Non-pigmented ciliary epithelial cell (primary cell): ENCODE data around the gene CAPN13.

Source experiments
- DNase-seq: peaks from one replicate; pipeline ENCODE4 v3.0.0-alpha.2; 2010; ENCODE audit warnings: low read depth

CAPN13 gene, protein sequence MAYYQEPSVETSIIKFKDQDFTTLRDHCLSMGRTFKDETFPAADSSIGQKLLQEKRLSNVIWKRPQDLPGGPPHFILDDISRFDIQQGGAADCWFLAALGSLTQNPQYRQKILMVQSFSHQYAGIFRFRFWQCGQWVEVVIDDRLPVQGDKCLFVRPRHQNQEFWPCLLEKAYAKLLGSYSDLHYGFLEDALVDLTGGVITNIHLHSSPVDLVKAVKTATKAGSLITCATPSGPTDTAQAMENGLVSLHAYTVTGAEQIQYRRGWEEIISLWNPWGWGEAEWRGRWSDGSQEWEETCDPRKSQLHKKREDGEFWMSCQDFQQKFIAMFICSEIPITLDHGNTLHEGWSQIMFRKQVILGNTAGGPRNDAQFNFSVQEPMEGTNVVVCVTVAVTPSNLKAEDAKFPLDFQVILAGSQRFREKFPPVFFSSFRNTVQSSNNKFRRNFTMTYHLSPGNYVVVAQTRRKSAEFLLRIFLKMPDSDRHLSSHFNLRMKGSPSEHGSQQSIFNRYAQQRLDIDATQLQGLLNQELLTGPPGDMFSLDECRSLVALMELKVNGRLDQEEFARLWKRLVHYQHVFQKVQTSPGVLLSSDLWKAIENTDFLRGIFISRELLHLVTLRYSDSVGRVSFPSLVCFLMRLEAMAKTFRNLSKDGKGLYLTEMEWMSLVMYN

DNA sequence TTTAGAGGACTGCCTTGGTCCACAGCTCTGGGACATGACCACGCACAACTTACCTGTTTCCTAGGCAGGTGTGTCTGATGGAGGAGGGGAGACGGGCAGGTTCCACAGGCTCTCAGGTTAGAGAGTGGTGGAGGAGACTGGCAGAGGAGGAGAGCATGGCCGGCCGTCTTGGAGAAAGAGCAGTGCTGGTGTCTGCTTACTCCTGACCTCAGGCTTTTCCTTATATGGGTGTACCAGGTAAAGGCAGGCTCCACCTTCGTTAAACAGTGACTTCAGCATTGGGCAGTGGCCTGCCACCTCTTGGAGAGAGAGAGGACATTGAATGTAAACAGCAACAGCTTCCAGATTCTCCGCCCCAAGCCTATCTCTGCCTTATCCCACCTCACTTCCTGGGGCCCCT is at the start of gene CAPN13:
TSS of gene CAPN13 (minus strand) at position 198 of the 400 bp plus-strand sequence. CDS start 20,121 bp downstream, outside the sequence.
- no peak for DNase-seq

DNA sequence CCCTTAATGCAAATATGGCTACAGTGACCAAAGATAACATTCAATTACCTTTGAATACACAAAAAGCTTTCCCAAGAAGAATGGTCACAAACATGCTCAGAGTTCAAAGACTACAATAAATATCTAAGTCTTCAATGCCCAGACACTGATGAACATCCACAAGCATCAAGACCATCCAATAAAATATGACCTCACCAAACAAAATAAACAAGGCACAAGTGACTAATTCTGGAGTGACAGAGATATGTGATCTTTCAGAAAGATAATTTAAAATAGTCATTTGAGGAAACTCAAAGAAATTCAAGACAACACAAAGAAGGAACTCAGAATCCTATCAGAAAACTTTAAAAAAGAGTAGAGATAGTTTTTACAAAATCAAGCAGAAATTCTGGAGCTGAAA is 40.6 kb upstream of the CAPN13 start:
- no peak for DNase-seq

DNA sequence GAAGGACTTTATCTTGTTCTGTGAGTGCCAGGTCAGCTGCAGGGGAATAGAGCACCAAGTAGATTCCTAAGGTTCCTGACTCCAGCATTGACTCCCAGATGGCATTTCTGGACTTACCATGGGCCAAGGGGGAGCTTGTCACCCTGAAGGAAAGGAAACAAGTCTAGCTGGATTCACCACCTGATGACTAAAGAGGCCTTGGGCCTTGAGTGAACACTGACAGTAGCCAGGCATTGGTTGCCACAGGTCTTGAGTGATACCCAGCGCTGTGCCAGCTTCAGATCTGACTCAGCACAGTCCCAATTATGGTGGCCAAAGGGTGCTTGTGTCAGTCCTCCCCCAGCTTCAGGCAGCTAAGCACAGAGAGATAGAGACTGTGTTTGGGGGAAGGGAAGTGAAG is 40.1 kb upstream of the CAPN13 start:
- no peak for DNase-seq

DNA sequence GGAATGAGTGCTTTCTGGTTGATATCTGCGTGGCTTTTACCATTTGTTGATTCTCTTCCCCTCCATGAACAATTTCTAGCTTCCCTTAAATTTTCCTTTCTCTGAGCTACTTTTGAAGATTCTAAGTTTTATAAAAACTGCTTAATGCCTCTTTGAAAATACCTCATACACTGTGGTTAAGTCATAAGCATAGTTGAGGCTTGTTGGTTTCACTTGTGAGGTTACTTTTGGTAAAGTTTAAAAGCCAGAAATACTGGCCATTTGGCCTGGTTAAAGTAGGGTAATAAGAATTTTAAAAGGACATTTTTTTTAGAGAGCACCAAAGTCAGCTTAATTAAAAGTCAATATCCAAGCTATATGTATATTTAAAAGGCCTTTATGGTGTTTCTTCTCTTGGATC is 21.3 kb upstream of the CAPN13 start:
- no peak for DNase-seq

DNA sequence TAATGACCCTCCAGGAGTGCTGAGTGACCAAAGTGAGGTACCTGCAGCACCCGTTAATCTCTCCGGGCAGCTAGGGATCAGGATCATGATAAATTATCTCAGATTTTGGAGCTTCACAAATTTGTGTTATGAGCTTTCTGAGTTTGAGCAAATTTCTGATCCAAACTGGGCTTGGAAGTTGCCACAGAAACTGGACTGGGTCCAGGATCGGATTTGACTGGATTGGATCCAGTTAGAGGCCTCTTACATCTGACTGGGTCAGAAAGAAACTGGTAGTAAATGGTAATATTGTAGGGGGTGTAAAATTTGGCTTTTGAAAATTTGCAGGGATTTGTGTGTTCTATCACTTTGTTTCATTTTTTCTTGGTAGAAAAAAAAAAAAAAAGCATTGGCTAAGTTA is 19.7 kb upstream of the CAPN13 start:
- DNase-seq = no peak

DNA sequence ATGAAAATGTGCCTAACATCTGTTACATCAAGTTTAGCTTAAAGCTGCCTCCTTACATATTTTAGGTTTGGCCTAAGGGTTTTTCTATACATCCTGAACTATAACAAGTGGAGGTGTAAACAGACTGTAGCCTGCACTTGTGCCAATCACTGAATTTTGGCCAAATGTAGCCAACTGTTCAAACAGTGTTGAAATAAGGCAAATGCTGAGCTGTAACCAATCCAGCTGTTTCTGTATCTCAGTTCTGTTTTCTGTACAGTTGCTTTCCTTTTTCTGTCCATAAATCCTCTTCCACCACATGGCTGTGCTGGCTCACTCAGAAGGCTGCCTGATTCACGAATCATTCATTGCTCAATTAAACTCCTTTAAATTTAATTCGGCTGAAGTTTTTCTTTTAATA is 19.2 kb upstream of the CAPN13 start:
- no peak for DNase-seq

DNA sequence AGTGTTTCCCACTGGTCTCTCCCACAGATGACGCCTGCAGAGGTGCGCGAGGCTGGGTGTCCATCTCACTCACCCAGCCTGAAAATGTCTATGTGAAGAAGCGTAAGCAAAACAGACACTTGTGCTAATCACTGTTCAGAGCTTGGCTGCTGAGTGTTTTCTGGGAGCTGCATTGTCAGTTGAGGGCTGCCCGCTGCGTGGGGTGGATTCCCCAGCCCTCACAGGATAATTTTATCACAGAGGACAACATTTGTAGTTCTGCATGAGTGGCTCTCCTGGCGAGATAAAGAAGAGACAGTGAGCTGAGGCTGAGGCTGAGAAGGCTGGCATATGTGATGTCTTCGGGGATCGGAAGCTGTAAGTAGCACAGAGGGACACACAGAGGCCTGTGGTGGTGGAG is 16.2 kb upstream of the CAPN13 start:
- no peak for DNase-seq

DNA sequence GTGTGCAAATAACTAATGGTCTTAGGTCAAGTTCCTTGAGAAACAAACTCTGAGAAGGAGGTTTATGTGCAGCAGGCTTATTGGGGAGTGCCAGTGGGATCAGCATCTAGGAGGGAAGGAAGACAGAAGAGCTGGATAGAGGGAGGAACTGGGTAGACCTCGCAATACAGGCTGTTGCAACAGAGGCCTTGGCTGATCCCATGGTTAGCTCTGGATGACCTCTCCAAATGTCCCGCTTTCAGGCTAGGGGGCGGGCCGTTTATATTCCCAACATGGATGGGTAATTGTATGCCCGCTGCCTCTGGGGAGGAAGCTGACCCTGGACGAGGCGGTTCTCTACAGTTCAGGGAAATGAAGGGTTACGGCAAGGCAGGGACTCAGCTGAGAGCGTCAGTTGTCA is 14.7 kb upstream of the CAPN13 start:
- DNase-seq = no peak

DNA sequence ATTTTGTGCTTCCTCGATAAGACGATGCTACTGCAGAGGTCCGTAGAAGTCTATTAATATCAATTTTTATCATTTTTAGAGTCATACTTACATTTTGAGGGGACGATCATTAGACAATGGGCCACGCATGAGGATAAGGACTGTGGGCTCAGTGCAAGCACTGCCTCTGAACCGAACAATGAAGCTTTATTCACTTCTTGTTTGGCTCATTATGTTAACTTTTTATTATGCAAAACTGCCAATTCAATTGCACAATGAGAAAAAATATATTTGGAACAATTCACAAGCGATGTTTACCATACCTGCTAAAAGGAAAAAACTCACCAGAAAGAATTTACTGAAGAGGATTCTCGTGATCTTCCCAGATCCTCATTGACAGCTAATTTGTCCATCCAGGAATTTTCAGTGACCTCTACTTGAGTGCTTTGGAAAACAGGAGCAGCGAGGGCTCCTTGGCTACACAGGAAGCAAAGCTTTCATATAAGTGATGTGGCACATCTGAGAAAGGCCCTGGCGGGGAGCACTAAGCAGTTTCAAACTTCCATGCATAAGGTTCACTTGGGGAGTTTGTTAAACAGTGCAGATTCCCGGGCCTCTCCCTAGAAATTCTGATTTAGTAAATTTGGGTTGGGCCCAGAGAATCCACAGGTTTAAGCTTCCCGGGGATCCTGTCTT is 13.3 kb upstream of the CAPN13 start:
- DNase-seq = no peak

DNA sequence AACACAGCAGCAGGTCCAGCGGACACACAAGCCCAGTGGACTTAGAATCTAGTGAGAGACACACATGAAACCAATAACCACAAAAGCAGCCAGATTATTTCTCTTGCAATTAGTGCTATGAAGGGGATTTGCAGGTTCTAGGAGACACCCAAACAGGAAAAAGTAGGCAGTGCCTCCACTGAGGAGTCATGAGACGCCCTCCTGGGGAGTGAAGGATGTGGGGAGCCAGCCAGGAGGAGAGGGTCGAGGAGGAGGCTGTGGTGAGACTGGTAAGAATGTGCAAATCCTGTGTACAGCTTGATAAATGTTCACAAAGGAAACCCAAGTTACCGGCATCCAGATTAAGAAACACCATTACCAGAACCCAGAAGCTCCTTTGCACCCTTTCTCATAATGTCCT is 2.7 kb upstream of the CAPN13 start:
- no peak for DNase-seq

DNA sequence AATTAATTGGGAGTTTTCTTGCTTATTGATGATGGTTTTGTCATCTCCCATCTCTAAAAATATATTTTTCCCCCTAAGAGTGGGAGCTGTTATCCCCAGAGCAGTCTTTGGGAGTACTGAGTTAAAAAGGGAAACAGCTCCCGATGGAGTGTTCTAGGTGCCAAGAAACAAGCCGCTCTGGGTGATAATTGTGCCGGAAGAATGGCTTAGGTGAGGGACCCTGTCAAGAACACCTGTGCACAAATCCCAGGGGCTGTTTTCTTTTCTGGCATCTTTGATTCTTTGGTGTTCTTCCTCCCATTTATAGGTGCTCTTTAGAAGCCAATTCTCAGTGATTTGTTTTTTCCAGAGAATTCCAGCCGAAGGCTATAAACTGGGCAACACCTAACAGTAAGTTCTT is 1.4 kb upstream of the CAPN13 start:
- DNase-seq = no peak

DNA sequence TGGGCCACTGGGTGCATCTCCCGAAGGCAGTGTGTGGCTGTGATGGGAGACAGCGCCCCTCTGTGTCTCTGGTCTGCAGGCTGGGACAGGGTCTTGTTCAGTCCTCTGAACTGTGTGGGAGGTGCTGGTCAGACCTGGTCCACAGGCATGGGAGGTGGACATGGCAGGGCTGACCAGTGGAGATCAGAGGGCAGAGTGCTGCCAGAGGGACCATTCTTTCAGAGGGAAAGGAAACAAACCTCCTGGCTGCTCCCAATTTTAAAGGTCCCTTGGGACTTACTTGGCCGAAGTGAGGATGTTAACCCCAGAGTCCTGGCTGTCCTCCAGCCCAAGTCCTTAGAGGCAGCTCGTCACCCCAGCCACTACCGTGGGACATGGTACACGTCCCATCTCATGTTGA is 4.0 kb downstream of the CAPN13 start:
- DNase-seq = no peak

DNA sequence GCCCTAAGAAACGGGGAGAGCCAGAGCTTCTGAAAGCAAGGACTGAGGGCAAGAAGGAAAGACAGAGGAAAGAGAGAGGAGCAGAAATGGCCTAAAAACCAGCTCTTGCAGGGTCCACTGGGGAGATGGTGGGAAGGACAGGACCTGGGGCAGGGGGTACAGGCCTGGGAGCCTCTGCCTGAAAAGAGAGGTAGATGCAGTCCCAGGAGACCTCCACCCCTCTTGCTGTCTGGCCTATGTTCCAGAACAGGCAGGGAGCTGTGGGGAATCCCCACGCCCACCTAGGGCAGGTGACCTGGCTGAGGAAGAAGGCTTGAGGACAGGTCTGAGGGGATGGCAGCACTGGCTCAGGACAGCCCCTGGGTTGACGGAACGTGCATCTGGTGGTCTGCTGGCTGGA is 4.6 kb downstream of the CAPN13 start:
- DNase-seq = no peak

DNA sequence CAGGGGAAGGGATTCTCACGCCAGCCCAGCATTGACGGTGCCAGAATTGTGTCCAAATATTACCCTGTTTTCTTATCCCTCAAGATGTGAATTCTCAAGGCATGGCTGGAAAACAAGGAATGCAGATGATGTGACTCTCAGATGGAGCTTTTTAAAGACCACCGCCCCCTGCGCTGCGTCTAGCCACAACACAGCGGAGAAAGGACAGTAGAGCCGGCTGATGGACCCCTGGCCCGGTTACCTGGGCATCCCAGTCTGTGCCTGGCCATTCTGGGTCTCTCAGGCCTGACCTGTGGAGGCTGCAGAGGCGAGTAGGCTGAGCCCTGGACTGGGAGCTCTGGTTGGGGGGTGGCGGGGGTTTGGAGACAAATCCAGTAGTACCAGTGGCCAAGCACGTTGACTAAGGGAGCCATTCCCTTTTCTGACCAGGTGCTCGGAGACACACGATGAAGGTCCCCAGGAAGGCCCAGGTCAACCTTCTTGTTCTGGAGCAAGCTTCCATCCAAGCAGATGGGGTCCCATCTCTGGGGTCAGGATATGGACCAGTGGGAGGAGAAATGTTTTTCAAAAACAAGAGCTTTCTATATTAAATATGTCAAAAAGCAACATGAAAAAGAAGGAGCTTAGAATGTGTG is 5.3 kb downstream of the CAPN13 start:
- no peak for DNase-seq

DNA sequence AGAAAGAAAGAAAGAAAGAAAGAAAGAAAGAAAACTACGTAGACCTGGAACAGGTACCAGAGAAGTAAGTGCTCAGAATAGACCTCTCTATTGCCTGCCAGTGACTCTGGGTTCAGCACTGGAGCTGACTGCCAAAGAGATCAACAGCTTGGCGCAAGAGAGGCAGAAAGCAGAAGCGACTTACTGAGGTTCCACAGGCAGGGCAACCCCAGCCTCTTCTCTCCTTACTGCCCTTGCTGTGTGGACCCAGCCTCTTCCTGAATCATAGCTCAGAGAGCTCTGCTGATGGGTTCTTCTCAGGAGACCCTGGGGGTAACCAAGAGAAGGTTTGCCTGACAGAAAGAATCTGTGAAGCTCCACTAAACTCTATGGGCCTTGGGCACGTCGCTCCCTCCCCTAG is 7.1 kb downstream of the CAPN13 start:
- DNase-seq = no peak

DNA sequence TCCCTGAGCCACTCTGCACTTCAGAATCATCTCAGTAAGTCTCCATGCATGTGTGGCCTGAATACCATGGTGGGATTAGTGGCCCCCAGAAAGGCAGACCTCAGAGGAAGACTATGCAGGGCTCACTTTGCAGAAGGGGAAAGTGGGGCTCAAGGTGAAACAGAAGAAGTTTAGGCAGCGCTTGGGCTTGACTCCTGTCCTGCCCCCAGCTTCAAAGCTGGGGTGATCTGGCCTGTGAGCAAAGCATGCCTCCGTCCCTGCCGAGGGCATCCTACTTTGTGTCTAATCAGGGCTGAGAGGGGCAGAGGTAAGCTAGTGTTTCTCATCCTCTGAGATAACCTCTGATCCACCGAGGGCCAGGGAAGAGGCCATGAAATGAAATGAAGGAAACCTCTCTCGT is 7.9 kb downstream of the CAPN13 start:
- no peak for DNase-seq

DNA sequence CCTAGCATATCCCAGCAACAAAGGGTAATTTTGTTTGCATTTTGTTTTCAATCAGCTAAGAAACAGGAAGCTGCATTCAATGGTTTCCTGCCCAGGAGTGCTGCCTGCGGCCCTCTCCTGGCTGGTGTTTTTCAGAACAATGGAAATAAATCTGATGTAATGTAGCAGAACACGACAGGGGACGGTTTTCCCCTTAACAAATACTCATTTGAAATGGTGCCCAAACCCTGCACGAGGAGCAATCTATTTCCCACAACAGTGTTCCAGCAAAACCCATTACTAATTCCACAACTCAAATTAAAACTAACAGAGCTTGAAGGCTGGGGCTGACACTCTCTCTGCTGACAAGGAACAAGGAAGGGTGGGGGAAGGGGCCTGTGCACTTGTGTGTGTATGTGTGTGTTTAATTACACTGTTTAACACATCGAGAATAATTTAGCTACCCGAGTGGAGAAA is 8.7 kb downstream of the CAPN13 start:
- DNase-seq = no peak

DNA sequence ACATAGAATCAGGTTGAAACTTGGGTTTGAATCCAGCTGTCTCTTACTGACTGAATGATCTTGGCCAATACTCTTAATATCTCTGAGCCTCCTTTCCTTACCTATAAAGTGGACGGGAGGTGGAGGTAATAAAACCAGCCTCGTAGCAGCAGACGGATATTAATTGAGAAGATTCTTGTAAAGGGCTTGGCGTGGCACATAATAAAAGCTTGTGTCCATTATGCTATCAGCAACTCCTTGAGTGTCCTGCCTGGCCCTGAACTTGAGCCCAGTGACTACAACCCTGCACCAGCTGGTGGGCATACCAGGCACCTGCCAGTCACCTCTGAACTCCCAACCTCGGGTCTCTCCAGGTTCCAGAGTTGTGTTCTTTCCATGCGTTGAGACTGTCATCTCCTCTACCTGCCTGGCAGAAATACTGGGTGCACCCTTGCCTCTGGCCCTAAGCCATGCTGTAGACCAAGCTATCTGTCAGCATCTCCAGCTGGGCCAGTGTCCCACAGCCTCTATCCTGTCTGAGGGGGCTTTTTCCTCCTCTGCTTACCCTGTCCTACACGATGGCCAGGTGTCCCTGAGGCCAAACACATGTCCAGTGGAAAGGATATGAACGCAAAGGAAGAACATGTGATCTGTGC is 9.7 kb downstream of the CAPN13 start:
- DNase-seq = no peak

DNA sequence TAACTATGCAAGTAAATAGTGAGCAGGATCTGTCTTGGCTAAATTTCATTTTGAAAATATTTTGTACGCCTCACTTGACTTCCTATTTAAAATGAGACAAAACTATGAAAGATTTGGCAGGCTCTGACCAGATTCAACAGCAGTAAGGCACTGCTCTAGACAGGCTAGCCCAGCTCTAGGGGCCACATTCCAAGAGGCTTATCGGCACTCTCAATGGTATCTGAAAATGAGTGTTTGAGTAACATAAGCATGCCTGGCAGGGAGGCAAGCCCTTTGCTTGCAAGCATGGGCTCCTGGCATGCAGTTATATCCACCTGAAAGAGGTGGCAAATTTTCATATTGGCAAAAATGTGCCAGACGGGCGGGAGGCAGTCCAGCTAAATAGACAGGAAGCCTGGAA is 10.5 kb downstream of the CAPN13 start:
- DNase-seq = no peak

DNA sequence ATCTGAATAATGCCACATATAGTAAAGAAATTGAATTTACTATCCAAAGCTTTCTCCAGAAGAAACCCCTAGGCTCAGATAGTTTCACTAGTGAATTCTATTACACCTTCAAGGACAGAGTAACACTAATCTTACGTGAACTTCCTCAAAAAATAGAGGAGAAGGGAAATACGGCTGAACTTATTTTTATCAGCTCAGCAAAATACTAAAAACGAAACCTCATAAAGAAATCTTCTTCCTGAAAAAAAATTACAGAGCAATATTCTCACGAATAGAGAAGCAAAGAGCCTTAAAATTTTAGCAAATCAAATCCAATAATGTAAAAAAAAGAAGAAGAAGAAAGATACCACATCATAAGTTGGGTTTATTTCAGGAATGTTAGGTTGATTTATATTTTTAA is 14.7 kb downstream of the CAPN13 start:
- no peak for DNase-seq

DNA sequence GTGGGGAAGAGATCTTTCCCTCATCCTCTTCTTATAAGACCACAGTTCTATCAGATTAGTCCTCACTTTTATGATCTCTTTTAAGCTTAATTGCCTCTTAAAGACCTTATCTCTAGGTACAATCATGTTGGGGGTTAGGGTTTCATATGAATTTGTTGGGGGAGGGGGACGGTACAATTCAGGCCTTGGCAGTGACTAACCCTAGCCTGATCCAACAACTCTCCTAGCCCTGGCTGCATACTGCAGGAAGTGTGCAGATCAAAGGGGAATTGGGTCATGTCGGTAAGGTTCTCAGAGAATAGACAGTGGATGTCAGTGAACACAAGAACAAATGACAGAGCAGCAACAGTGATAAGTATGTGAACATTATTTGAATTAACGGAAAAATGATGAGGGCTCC is 16.4 kb downstream of the CAPN13 start:
- no peak for DNase-seq

DNA sequence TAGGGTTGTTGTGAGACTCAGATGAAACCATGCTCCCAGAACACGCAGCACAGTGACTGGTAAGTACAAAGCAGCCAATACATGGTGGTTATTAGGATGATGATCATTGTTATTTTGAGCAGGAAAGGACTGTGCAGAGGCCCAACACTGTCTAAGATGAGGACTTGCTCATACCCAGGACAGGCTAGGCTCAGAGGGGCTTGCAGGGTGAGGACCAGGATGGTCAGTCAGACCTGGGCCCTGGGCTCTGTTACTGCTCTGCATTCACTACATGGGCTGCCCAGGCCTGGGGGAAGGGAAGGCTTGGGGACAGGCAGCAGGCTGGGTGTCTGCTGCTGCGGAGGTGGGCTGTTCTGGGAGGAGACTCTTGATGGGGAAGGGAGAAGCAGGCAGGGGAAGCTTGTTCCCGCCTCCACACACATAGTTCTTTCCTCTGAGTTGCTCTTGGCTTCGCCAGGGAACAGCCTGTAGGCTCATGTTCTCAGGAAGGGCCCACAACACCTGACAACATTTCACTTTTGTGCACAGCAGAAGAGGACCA is 17.5 kb downstream of the CAPN13 start:
- DNase-seq = no peak
